Thyroid gland (tissue), 4 donors: ENCODE data around the gene COL18A1.

Source experiments
- POLR2A ChIP-seq, 2 donors: fragments of 450-650 bp; IDR thresholded peaks; one replicate each; pipeline ENCODE4 v1.6.1; 2017; ENCODE audit warnings: antibody characterized with exemption in 2 of 2, mild to moderate bottlenecking in 2 of 2, moderate library complexity in 1 of 2
- TF ChIP-seq, protein P1 (sequence below), 6 experiments: fragments of 200-600 bp in 3 of 6; fragments of 450-650 bp in 3 of 6; sonication (generic) in 3 of 6; IDR thresholded peaks; one replicate each; pipeline ENCODE4 v1.5.1; 2016 to 2019; ENCODE audit warnings: antibody characterized with exemption in 6 of 6, mild to moderate bottlenecking in 2 of 6, inconsistent platforms in 1 of 6, moderate library complexity in 1 of 6

- TF ChIP-seq, protein P1, sequence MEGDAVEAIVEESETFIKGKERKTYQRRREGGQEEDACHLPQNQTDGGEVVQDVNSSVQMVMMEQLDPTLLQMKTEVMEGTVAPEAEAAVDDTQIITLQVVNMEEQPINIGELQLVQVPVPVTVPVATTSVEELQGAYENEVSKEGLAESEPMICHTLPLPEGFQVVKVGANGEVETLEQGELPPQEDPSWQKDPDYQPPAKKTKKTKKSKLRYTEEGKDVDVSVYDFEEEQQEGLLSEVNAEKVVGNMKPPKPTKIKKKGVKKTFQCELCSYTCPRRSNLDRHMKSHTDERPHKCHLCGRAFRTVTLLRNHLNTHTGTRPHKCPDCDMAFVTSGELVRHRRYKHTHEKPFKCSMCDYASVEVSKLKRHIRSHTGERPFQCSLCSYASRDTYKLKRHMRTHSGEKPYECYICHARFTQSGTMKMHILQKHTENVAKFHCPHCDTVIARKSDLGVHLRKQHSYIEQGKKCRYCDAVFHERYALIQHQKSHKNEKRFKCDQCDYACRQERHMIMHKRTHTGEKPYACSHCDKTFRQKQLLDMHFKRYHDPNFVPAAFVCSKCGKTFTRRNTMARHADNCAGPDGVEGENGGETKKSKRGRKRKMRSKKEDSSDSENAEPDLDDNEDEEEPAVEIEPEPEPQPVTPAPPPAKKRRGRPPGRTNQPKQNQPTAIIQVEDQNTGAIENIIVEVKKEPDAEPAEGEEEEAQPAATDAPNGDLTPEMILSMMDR (IDR thresholded peaks at IDR 0.05): no peak
- no peak for TF ChIP-seq POLR2A (IDR thresholded peaks at IDR 0.05)
Measured at GRCh38 chr21:45549626-45550463, 144.9 kb downstream of the COL18A1 start.
